HT1080 (cell line): ENCODE results near the gene VEGFA. TPM values are rescaled to one million over a fixed set of nuclear protein-coding genes. Genes with fewer than 3 reads are reported as not detected.

Experiments used
- DNase-seq: peaks from one replicate; pipeline ENCODE4 v3.0.0-alpha.2; 2015; ENCODE audit warnings: low read depth
- polyA plus RNA-seq, 2 experiments: library from polyadenylated mRNA; depleted of rRNA; stranded (reverse); fragments of >200 nt; gene quantifications; 2 replicates each; pipeline ENCODE4 v1.2.3, GENCODE V29; 2015
- total RNA-seq: library from RNA; depleted of rRNA; stranded (reverse); fragments of >200 nt; shearing (Covaris generic); gene quantifications from 2 replicates; pipeline ENCODE4 v1.2.3, GENCODE V29; 2014; rRNA removed

Gene VEGFA
- 40.2 and 64.5 TPM in 2 replicates for total RNA-seq
- polyA plus RNA-seq (2015; cell fraction: cytosol; rRNA removed): 158 and 183 TPM in 2 replicates
- polyA plus RNA-seq (2015; cell fraction: nucleus; rRNA removed): 895 and 1,011 TPM in 2 replicates

DNA sequence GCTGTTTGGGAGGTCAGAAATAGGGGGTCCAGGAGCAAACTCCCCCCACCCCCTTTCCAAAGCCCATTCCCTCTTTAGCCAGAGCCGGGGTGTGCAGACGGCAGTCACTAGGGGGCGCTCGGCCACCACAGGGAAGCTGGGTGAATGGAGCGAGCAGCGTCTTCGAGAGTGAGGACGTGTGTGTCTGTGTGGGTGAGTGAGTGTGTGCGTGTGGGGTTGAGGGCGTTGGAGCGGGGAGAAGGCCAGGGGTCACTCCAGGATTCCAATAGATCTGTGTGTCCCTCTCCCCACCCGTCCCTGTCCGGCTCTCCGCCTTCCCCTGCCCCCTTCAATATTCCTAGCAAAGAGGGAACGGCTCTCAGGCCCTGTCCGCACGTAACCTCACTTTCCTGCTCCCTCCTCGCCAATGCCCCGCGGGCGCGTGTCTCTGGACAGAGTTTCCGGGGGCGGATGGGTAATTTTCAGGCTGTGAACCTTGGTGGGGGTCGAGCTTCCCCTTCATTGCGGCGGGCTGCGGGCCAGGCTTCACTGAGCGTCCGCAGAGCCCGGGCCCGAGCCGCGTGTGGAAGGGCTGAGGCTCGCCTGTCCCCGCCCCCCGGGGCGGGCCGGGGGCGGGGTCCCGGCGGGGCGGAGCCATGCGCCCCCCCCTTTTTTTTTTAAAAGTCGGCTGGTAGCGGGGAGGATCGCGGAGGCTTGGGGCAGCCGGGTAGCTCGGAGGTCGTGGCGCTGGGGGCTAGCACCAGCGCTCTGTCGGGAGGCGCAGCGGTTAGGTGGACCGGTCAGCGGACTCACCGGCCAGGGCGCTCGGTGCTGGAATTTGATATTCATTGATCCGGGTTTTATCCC, at the start of gene VEGFA:
TSS of gene VEGFA (plus strand) at position 686 of the 846 bp plus-strand sequence.
- DNase-seq: peak; percentile 85

DNA sequence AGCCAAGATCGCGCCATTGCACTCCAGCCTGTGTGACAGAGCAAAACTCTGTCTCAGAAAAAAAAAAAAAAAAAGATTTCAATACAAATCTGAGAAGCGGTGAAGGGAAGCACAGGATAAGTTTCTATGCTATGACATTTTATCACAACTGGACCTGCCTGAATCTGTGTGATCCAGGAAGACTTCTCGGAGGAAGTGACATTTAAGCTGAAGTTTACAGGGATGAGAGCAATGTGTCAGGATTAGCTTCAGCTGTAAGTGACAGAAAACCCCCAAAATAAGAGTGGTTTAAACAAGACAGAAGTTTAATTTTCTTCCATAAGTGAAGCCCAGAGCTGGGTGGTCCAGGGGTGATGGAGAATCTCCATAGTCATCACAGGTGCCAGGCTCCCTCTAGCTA, 49.0 kb upstream of the VEGFA start:
- no peak for DNase-seq

DNA sequence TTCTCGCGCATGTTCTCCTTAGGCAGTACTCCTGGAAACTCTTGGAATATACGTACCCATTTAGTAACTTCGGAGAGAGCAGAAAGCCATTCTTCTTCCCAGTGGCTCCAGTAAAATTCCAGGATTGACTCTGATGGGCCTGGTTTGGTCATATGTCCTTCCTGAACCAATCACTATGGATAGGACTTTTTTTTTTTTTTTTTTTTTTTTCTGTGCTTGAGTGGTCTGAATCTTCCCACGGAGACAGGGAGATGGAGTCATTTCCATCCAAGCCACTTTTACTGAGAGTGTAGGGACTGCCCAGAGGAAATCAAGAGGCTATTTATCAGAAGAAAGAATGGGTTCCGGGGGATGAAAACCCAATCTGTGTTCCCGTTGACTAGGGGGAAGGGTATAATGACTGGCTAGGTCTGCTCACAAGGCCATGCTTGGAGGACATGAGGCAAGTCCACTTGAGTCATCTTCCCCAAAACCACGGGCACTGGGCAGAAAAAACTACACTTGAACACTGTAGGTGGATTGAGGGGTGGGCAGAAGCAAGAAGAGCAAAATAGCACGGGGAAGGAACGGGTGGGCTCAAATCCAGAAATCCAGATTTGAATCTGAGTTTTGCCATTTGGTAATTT, 47.0 kb upstream of the VEGFA start:
- DNase-seq: peak; percentile 28

DNA sequence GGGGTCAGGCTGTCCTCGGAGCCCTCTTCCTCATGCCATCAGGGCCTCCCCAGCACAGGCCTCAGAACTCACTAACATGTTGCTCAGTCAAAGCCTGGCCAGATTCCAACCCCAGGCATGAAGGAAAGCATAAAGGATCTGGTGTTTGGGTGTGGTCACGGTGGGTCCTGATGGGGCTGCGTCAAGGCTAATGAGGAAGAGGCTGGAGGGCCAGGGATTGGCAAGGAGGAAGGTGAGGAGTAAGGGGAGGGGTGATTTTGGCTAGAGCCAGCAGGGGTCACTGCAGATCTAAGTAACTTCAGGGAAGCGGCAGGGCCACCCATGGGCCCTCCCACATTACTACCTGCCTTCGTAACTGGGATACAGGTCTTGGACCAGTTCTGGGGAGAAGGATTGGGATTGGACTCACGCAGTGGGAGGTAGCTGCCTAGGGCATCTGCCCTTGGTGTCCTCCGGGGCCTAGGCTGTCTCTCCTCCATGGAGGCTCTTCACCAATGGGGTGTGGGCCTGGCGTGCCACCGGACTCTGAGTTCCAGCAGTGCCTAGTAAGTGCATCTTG, 46.2 kb upstream of the VEGFA start:
- DNase-seq: peak; percentile 78

DNA sequence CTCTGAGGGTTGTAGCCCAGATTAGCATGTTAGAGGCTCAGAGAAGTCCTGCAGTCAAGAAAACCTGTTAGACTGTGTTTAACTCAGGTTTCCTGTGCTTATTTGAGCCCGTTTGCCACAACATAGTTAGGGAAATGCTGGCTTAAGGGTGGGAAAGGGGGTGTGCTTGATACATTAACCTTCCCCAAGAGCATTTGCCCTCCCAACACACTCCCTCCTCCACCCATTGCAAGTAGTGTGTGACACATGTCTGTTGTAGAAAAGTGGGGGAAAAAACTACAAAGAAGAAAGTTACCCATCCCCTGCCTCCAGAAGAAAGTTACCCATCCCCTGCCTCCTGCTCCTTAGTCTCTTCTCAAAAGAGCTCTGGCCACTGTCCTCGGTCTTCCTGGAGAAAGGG, 45.7 kb upstream of the VEGFA start:
- DNase-seq: no peak

DNA sequence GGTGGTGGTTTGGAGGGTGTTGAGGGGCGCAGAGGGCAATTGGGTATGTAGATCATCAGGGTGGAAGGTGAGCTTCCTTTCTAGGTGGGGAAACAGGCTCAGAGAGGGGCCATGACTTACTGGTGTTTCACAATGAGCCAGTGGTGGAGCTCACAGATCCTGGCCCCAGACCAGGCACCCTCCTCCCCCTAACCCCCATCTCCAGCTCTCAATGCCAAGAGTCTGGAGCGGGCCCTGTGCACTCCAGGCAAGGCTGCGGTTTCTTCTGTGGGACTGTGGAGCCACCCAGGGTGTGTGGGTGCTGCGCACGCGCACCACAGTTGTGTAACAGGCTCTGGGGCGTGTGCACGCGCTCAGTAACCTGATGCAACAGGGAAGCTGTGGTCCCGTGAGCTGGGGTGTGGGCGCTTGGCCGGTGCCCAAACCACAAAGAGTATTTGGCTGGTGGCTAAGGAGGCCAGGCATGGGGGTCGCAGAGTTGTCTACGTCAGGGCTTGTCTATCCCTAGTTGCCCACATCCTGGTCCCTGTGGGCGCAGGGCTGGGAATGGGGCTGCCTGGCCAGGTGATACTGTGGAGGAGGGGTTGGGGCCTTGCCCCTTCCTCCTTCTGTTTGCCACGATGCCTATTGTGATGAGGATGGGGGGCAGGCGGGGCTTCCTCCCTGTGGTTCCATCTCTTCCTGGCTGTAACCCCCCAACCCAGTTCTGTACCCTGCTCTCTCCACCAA, 44.9 kb upstream of the VEGFA start:
- peak; percentile 97 for DNase-seq

DNA sequence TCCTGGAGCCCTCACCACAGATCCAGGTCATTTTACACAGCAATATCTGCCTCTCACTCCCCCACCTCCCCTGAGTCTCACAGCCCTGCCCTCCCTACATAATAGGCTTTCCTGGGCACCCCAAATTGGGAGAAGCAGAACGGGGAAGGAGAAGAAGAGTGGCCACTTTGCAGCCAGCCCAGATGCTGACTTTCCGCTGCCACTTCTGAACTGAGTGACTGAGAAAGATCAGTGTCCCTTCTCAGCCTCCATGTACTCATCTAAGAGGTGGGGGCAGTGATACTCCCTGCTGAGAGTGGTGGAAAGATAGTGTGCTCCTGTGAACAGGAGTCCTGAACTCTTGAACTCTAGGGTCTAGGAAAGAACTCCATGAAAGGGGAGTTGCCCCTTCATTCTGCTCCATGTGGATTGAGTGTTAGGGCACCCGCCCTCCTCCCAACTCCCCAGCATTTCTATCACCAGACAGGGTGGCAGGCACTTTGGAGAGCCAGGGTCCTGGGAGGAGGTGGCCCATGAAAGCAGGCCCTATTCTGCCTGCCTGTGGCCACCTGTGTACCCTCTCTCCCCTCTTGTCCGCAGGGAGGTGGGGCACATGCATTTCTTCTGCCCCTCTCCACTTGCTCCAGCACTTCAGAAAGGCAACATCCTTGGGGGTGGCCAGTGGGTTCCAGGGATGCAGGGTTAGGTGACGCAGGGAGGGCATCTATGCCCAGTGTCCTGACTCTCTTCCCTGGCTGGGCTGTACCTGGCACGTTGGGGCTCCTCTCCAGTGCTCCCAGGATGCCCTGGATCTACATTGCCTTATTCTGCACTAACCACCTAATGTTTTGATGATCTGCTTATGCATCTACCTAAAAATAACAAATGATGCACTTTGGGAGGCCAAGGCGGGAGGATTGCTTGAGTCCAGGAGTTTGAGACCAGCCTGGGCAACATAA, 44.1 kb upstream of the VEGFA start:
- no peak for DNase-seq

DNA sequence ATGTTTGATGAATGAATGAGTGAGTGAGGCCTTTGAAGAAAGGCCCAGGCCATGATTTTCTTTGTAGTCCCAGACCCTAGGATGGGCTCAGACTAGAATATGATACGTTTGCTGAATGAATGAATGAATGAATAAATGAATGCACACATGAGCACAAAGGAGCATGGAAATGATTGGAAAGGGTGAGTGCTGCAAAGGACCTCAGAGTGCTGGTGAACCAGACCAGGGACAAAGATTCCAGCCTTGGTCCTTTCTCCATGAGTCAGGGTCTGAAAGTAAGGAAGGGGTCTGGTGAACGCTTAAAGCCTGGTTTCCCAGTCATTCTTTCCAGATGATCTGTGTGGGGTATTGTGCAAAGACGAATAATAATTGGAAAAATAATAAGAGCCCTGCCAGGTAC, 42.4 kb upstream of the VEGFA start:
- DNase-seq: no peak

DNA sequence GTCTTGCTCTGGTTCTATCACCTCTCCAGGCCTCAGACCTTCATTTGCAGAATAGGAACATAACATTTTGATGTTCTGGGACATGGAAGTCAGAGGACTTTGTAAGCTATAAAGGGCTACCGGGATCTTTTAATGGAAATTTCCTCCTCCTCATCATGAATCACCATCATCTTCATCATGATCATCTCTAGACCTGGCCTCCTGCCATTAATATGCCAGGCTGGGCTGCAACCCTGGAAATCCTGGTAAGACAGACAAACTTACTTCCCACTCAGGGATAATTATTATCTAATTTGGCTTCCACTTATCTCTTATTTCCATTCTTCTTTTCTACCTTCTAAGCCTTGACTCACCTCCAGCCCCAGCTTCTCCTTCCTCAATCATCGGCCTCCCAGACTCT, 41.4 kb upstream of the VEGFA start:
- DNase-seq: peak; percentile 48

DNA sequence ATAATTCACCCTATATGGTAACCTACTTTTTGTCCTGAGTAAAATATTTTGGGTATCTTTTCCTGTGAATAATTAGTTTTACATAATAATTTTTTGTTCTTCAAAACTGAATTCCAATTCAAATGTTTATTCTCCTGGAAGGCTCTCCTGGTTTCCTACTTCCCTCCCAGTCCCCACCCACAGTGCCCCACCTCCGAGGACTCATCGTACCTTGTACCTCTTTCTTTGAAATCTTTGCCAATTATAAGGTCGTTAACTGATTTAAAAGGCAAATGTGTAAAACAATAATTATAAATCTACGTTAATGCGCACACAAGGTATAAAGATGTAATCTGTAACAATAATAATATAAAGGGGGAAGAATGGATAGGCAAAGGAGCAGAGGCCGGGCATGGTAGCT, 40.5 kb upstream of the VEGFA start:
- no peak for DNase-seq

DNA sequence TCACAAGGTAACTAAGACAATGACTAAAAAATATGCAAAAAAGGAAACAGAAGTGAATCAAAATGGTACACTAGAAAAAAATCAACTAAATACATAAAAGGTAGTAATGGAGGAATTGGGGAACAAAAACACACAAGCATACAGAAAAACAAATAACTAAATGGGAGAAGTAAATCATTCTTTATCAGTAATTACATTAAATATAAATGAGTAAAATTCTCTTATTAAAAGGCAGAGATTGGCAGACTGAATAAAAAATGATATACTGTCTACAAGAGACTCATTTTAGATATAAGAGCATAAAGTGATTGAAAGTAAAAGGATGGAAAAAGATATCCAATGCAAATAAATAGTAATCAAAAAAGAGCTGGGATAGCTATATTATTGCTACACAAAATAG, 39.4 kb upstream of the VEGFA start:
- no peak for DNase-seq

DNA sequence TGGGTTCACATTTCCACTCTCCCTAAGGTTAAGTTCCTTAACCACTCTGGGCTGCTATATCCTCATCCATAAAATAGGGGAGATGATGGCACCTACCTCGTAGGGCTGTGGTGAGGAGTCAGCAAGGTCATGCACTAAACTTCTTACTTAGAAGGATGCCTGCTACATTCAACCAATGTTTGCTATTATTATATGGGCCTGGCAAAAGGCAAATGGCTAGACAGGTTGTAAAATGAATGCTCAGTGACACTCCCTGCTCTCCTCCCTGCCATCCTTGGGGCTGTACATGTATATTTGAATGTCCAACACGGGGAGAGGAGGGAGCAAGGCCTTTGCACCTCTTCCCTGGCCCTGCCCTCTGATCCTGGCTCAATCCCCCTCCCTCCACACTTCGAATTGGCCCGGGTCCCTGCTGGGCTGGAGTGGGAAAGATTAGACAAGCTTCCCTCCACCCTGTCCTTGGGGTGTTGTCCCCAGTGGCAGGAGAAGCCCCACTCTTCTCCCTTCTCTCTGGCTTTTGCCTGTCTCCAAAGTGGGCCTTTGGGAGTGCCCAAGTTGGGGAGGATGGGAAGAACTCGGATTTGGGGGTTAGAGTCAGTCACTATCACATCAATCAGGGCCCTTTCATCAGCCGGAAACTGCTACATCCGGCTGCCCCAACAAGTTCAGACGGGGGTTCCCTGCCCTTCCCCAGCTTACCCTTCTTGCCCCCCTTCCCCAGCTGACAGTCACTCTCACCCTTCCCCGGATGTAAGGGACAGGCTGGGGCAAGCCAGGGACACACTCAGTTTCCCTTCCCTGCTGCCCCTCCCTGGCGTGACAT, 36.3 kb upstream of the VEGFA start:
- DNase-seq: no peak

DNA sequence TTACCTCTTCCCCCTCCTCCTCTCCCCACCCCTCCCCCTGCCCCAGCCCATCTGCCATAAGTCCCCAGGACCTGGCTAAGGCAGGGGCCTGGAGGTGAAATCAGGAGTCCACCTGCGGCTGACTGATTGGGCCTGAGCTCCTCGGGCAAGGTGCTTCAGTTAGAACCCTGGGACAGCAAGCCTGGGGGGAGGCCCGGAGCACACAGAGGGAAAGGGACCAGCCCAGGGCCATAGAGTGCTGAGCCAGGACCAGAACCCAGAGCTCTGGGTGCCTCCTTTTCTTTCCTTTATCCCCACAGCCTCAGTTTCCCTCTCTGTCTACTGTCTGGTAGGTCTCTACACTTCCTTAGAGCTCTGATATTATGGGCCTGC, 35.7 kb upstream of the VEGFA start:
- no peak for DNase-seq

DNA sequence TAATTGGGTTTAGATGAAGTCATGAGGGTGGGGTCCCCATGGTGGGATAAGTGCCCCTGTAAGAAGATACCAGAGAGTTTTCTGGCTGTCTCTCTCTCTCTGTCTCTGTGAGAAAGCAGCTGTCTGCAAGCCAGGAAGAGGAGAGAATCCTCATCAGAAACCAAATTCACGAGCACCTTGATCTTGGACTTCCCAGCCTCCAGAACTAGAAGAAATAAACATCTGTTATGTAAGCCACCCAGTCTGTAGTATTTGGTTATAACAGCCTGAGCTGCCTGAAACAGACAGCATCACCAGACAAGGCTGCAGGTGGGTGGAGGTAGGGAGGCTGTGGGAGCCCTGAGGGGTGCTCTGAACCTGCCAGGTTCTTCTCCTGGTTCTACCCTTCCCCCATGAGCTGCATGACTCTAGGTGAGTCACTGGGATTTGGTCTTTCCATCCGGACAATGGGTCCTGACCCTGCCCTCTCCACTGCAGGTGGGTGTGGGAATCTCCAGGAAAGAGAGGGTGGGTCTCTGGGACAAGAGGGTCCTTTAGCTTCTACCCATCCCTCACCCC, 34.3 kb upstream of the VEGFA start:
- no peak for DNase-seq

DNA sequence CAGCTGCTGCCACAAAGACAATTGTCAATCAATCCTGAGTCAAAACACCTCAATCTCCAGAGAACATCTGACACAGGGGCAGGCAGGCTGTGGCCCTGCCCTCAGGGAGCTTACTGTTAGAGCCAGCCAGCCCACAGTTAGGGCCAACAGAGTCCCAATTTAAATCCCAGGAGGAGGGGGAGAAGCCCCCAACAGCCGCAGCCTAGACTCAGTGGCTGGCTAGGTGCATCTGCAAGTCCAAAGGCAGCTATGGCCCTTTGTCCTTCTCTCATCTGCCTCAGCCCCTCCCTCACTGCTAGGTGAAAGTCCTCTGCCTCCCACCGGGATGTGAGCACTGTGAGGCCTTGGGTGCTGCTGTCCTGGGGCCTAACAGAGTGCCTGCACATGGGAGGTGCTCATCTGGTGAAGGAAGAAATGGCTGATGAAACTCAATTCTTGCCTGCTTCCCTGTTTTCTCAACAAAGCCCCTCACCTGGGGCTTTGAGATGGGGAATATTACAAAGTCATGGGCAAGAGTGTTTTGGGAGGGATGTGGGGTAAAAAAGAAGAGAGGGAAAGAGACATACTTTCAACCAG, 33.7 kb upstream of the VEGFA start:
- no peak for DNase-seq

DNA sequence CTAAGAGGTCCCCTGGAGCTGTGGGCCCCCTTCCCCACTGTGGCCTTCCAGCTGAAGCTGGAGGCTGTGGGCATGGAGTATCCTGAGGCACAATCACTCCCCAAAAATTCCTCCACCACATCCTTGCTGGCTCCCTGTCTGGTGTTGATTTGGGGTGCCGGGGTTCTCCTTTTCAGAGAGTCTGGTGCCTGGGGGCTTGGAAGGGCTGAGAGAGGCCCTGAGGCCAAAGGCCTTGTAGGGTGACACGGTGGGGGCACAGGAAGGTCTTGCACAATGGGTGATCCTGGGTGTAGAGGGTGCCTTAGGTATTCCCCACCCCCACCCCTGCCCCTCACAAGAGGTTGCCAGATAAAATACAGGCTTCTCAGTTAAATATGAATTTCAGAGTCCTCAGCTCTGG, 33.2 kb upstream of the VEGFA start:
- no peak for DNase-seq

DNA sequence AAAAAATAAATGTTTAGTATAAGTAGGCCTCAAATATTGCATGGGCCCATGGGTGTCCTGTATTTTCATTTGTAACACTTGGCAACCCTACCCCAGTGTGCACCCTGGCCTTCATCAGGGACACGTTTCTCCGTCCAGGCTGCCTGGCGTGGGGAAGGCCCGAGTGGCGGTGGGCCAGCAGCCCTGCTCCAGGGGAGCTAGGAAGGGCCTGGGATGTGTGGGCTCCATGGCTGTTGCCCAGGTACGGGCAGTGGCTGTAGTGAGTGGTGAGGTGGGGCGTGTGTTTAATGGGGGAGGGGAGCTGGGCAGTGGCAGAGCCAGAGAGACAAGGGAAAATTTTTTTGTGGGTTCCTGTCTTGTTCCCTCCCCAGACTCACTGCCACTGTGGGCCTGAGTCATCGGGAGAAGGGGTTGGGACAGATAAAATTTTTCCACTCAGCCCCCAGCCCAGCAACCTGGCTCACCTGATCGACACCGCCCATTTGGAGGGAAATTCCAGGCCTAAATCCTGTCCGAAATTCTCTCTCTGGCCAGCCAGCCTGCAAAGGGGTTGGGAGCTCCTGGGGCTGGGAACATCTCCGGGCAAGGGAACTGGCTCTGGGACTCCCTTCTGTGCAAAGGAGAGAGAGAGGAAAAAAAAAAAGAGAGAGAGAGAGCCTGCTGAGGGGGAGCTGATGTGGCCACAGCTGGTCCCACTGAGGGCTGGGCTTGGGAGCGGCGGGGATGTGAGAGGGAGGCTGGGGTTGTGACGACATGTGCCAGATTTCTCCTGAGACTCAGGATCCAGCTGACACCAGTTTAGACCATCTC, 32.5 kb upstream of the VEGFA start:
- no peak for DNase-seq

DNA sequence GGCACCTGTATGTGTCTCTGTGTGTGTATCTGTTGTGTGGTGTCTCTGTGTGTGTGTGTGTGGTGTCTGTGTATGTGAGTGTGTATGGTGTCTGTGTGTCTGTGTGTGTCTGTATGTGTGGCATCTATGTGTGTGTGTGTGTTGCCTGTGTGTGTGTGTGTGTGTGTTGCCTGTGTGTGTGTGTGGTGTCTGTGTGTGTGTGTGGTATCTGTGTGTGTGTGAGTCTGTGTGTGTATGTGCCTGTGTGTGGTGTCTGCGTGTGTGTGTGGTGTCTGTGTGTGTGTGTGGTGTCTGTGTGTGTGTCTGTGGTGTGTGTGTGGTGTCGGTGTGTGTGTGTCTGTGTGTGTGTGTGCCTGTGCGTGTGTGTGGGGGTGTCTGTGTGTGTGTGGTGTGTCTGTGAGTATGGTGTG, 31.7 kb upstream of the VEGFA start:
- no peak for DNase-seq
